ENCODE data around the gene PDZK1IP1. TPM values are rescaled to one million over a fixed set of nuclear protein-coding genes. Genes with fewer than 3 reads are reported as not detected.

Gene PDZK1IP1
- total RNA-seq, 1 donor from 2014 or later, result not detected

- TF ChIP-seq, protein P1, sequence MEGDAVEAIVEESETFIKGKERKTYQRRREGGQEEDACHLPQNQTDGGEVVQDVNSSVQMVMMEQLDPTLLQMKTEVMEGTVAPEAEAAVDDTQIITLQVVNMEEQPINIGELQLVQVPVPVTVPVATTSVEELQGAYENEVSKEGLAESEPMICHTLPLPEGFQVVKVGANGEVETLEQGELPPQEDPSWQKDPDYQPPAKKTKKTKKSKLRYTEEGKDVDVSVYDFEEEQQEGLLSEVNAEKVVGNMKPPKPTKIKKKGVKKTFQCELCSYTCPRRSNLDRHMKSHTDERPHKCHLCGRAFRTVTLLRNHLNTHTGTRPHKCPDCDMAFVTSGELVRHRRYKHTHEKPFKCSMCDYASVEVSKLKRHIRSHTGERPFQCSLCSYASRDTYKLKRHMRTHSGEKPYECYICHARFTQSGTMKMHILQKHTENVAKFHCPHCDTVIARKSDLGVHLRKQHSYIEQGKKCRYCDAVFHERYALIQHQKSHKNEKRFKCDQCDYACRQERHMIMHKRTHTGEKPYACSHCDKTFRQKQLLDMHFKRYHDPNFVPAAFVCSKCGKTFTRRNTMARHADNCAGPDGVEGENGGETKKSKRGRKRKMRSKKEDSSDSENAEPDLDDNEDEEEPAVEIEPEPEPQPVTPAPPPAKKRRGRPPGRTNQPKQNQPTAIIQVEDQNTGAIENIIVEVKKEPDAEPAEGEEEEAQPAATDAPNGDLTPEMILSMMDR (IDR thresholded peaks at IDR 0.05), result no peak
- POLR2A ChIA-PET, result no interaction called here
Measured at GRCh38 chr1:47232187-47232874, 42.5 kb upstream of the PDZK1IP1 start, which contains the start of gene TAL1. TAL1 (minus strand) TSS chr1:47232225; CDS start chr1:47225888, 6,337 bp downstream.

DNA sequence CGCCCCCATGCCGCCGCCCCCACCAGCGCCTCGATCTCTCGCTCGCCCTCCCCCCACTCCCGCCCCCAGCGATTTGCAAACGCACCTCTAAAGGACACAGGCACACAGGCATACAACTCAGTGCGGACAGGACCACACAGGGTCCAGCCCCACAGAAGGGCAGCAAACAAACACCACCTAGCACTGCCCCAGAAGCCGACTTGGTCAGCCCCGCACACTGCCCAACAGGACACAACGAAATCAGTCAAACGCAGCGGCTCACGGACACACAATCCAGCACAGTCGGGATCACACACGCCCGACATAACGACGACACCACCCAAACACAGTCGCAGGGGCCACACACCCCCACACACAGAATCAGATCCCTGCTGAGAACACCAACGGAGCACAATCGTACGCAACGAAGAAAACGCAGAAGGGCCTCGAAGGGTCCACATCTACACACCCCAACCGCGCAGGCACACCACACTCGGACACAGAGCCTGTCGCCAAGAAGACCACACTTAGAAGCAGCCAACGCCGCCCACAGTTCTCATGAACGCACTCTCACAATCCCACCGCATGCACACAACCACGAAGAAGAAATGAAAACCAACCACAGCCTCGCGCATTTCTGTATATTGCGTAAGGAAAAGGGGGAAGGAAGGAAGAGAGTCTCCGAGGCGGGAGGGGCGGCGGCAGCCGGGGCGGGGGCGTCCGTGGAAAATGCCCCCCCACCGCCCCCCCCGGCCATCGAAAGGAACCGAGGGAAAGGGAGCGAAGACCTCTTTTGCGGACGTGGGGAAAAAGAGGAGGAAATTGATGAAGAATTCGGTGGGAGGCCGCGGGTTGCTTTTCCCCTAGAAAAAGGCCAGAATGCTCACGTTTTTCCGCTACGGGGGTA lies 41.7 kb upstream of the PDZK1IP1 start:
- H3K9me3 Mint-ChIP-seq, result no peaks in the 10 kb centered on the region
- peaks cover 33% of the 10 kb centered on the region for H3K4me1 Mint-ChIP-seq
- H3K27ac Mint-ChIP-seq, result peak overlapping the region; percentile 24
- peak overlapping the region; percentile 79 for H3K4me3 Mint-ChIP-seq
- DNase-seq, result peak; percentile 29
- intact Hi-C loops (cut with micrococcal nuclease), result loop anchor here (2.0 kb wide), 2 partner anchors 205 to 213 kb away; no protein-coding TSS in a partner anchor
- TF ChIP-seq, protein P1 (IDR thresholded peaks at IDR 0.05), result no peak
- H3K27me3 Mint-ChIP-seq, result peaks cover 74% of the 10 kb centered on the region
- H3K36me3 Mint-ChIP-seq (ENCODE audit: low read depth), result peaks cover 2% of the 10 kb centered on the region
- ATAC-seq (ENCODE audit: low read depth), result no peak
- POLR2A ChIA-PET, result no interaction called here
- CTCF ChIA-PET, result no interaction called here

More at GRCh38 chr1:47232187-47232874, 42.5 kb upstream of the PDZK1IP1 start, which contains the start of gene TAL1:
- Mint-ChIP-seq H3K4me1 (peaks cover 33% of the 10 kb centered on the region), H3K27ac (peak within 1 kb of the TSS; percentile 24), H3K27me3 (peaks cover 71% of the 10 kb centered on the region), H3K36me3 (ENCODE audit: low read depth) (peaks cover 2% of the 10 kb centered on the region), H3K9me3 (no peaks in the 10 kb centered on the region), H3K4me3 (peak within 1 kb of the TSS; percentile 79)
- CTCF ChIA-PET, result interaction anchor here (1.2 kb wide), 1 partner anchor 40 kb away, joined by 4 read pairs; no protein-coding TSS in a partner anchor
- ATAC-seq (ENCODE audit: low read depth) (no peak), DNase-seq (no peak)
- intact Hi-C loops (cut with micrococcal nuclease), result loop anchor here (2.0 kb wide), 2 partner anchors 204 to 212 kb away; no protein-coding TSS in a partner anchor

DNA sequence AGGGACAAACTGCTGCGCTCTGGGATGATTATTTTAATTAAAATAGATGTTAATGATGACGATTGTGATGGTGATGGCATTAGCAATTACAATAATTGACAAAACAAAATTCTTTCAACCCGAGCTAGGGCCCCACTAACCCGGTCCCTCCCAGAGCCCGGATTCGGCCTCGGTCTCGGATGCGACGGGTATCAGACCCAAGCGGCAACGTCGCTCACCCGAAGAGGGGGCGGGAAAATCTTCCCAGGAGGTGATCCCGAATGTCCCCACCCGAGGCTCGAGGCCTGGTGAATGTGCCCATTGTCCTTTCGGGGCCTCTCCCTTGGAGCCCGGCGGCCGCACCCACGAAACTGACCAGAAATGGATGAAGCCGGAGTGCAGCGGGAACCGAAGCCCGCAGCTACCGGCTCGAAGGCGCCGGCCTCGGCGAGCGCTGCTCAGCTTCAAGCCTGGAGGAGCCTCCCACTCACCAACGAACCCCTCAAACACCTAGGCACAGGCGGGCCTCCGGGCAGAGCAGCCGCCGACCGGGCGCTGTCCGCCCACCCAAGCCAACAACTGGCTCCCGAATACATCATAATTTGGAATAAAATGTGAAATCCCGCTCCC lies 41.0 kb upstream of the PDZK1IP1 start:
- CTCF ChIA-PET, result no interaction called here
- ATAC-seq (ENCODE audit: low read depth) (peak; percentile 34), DNase-seq (peak; percentile 26)
- Mint-ChIP-seq H3K27ac (no peak overlapping the region), H3K9me3 (no peaks in the 10 kb centered on the region), H3K4me3 (peak overlapping the region; percentile 53), H3K36me3 (ENCODE audit: low read depth) (peaks cover 2% of the 10 kb centered on the region), H3K4me1 (peaks cover 37% of the 10 kb centered on the region), H3K27me3 (peaks cover 75% of the 10 kb centered on the region)
- POLR2A ChIA-PET, result no interaction called here
- TF ChIP-seq, protein P1 (IDR thresholded peaks at IDR 0.05), result no peak
- intact Hi-C loops (cut with micrococcal nuclease), result no loop called here

GRCh38 chr1:47229886-47230691 lies 40.3 kb upstream of the PDZK1IP1 start:
- ATAC-seq (ENCODE audit: low read depth) (no peak), DNase-seq (no peak)
- ChIA-PET POLR2A (interaction anchor here (0.7 kb wide), 1 partner anchor 13 kb away, joined by 3 read pairs; no protein-coding TSS in a partner anchor), CTCF (no interaction called here)
- H3K4me1 Mint-ChIP-seq, result peaks cover 39% of the 10 kb centered on the region
- intact Hi-C loops (cut with micrococcal nuclease), result no loop called here
- no peak overlapping the region for H3K27ac Mint-ChIP-seq
- peak overlapping the region; percentile 35 for H3K4me3 Mint-ChIP-seq
- TF ChIP-seq, protein P1 (IDR thresholded peaks at IDR 0.05), result no peak
- peaks cover 72% of the 10 kb centered on the region for H3K27me3 Mint-ChIP-seq
- H3K9me3 Mint-ChIP-seq, result no peaks in the 10 kb centered on the region
- H3K36me3 Mint-ChIP-seq (ENCODE audit: low read depth), result peaks cover 2% of the 10 kb centered on the region
